ENCODE data around the gene RAMACL.

GRCh38 chr6:166580076-166581050 lies 6.1 kb downstream of the RAMACL start:
- no peak for TF ChIP-seq CTCF (IDR thresholded peaks at IDR 0.05)
- TF ChIP-seq POLR2A (IDR thresholded peaks at IDR 0.05) = no peak
